ENCODE data around the gene SORL1. TPM values are rescaled to one million over a fixed set of nuclear protein-coding genes. Genes with fewer than 3 reads are reported as not detected.
A peak's percentile ranks its signal among the peaks of the same experiment; 100 is the strongest.

Gene SORL1
- total and polyA plus RNA-seq, 2 of the 13 experiments (the other 11 are each of a cell fraction or from before 2014, with no cell fraction given): 21.3 to 148 TPM

DNA sequence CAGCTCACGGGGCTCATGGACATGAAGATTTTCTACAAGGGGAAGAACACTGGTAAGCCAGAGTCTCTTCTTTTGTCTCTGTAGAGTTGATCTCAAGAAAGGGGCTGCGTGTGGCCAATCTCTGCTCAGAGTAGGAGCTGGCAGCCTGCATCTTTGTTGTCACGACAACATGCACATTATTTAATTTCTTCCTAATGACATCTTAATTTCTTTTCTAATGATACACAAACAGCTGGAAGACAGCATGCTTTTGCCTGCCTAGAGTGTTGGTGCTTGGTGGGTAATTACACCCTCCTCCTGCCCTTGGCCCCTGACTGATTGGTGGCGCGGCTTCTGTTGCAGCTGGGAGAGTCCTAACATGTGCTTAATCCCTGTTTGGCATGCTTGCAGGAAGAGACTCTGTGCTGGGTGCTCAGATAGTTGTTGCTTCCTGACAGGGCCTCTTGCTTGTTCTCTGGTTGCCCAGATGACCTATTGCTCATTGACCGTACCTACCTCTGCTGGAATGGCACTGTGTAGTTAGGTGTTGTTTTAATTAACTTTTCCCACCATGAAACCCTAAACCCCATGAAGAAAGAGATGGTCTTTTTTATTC lies 107.6 kb downstream of the SORL1 start:
- in situ Hi-C loops (cut with HindIII; ENCODE audit: extremely low pct_ligation_motif_present, low pct_unique_long_range_greater_than_20kb) (loop anchor here (5.0 kb wide), 1 partner anchor 107 kb away; the partner anchor contains the start of genes SORL1 and SORL1-AS1), intact Hi-C loops (cut with micrococcal nuclease; ENCODE audit: unreplicated experiment) (no loop called here)
- CTCF ChIA-PET (ENCODE audit: low intra/inter-chr PET ratio, low total read pairs): no interaction called here
- Histone ChIP-seq H3K79me2 (ENCODE audit: insufficient read depth, low read length) (no peaks in the 10 kb centered on the region), H3K4me1 (ENCODE audit: insufficient read depth, low read length) (peaks cover 64% of the 10 kb centered on the region), H2AFZ (ENCODE audit: low read length) (no peak overlapping the region), H3K27ac (ENCODE audit: extremely low read length, insufficient read depth, low read length) (peak overlapping the region; percentile 28), H3K9me3 (ENCODE audit: low read length) (no peaks in the 10 kb centered on the region), H3K4me3 (replicated peaks in 1 of 3; ENCODE audit: insufficient read depth in 1 of 3, low read depth in 2 of 3, low read length in 3 of 3) (no peak overlapping the region), H3K9ac (ENCODE audit: insufficient read depth, low read depth, low read length) (no peak overlapping the region), H4K20me1 (ENCODE audit: insufficient read depth, low read length) (no peaks in the 10 kb centered on the region), H3K27me3 (ENCODE audit: control insufficient read depth in 1 of 2, insufficient read depth in 2 of 2, low read length in 2 of 2) (no peaks in the 10 kb centered on the region), H3K4me2 (ENCODE audit: low read depth, low read length) (no peak overlapping the region), H3K36me3 (replicated peaks in 1 of 2; ENCODE audit: control insufficient read depth in 1 of 2, insufficient read depth in 2 of 2, low read length in 2 of 2) (peaks cover 28 to 56% of the 10 kb centered on the region in 2 experiments)
- DNase-seq (ENCODE audit: low spot score) (no peak), FAIRE-seq (no peak), ATAC-seq (no peak)
- TF ChIP-seq SALL1 (CRISPR knock-in tag; IDR thresholded peaks at IDR 0.05): peak; percentile 33; the same call in 1 of the 2 replicates
- TF ChIP-seq SKI (IDR thresholded peaks at IDR 0.05; ENCODE audit: partially characterized antibody): no peak
- no peak for TF ChIP-seq SRSF4 (IDR thresholded peaks at IDR 0.05; ENCODE audit: low read depth, low read length, poor library complexity, severe bottlenecking)
- no peak for TF ChIP-seq ZNF660 (CRISPR knock-in tag; IDR thresholded peaks at IDR 0.05; ENCODE audit: borderline replicate concordance, low read depth)
- TF ChIP-seq ZNF451 (CRISPR knock-in tag; IDR thresholded peaks at IDR 0.05): no peak
- TF ChIP-seq HNF4G (IDR thresholded peaks at IDR 0.05; ENCODE audit: borderline replicate concordance, low read depth, low read length): no peak
- TF ChIP-seq HNF4G (CRISPR knock-in tag; IDR thresholded peaks at IDR 0.05; ENCODE audit: borderline replicate concordance, low read depth): no peak
- peak; percentile 58; the same call in 1 of the 2 replicates for TF ChIP-seq MAX (IDR thresholded peaks at IDR 0.05)
- TF ChIP-seq ZNF224 (CRISPR knock-in tag; IDR thresholded peaks at IDR 0.05): 0 out of 2 replicates have a peak, but pooled peaks have one; percentile 49
- TF ChIP-seq ZNF768 (CRISPR knock-in tag; IDR thresholded peaks at IDR 0.05): no peak
- TF ChIP-seq, protein P1, sequence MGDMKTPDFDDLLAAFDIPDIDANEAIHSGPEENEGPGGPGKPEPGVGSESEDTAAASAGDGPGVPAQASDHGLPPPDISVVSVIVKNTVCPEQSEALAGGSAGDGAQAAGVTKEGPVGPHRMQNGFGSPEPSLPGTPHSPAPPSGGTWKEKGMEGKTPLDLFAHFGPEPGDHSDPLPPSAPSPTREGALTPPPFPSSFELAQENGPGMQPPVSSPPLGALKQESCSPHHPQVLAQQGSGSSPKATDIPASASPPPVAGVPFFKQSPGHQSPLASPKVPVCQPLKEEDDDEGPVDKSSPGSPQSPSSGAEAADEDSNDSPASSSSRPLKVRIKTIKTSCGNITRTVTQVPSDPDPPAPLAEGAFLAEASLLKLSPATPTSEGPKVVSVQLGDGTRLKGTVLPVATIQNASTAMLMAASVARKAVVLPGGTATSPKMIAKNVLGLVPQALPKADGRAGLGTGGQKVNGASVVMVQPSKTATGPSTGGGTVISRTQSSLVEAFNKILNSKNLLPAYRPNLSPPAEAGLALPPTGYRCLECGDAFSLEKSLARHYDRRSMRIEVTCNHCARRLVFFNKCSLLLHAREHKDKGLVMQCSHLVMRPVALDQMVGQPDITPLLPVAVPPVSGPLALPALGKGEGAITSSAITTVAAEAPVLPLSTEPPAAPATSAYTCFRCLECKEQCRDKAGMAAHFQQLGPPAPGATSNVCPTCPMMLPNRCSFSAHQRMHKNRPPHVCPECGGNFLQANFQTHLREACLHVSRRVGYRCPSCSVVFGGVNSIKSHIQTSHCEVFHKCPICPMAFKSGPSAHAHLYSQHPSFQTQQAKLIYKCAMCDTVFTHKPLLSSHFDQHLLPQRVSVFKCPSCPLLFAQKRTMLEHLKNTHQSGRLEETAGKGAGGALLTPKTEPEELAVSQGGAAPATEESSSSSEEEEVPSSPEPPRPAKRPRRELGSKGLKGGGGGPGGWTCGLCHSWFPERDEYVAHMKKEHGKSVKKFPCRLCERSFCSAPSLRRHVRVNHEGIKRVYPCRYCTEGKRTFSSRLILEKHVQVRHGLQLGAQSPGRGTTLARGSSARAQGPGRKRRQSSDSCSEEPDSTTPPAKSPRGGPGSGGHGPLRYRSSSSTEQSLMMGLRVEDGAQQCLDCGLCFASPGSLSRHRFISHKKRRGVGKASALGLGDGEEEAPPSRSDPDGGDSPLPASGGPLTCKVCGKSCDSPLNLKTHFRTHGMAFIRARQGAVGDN (CRISPR knock-in tag; IDR thresholded peaks at IDR 0.05): peak; percentile 50; the same call in 1 of the 2 replicates
- no peak for TF ChIP-seq LBX2 (CRISPR knock-in tag; IDR thresholded peaks at IDR 0.05; ENCODE audit: borderline replicate concordance)
- TF ChIP-seq ZBTB38 (CRISPR knock-in tag; IDR thresholded peaks at IDR 0.05): peak; percentile 43; the same call in 1 of the 2 replicates
- TF ChIP-seq ZNF605 (CRISPR knock-in tag; IDR thresholded peaks at IDR 0.05): 0 out of 2 replicates have a peak, but pooled peaks have one; percentile 34
- 92% methylated on average over 4 of the region's 6 CpGs for WGBS (ENCODE audit: low lambda C conversion rate)
- no TSS peak for BruUV-seq (replicated peaks)
- POLR2A ChIA-PET: no interaction called here

Measured in HepG2 (cell line).